ENCODE data around the gene FLAD1.

Gene FLAD1

GRCh38 chr1:154952664-154953063 lies 30.5 kb upstream of the FLAD1 start:
- no peak for DNase-seq (ENCODE audit: low spot score)

GRCh38 chr1:154953611-154954038 lies 29.5 kb upstream of the FLAD1 start:
- no peak for DNase-seq (ENCODE audit: low spot score)

DNA sequence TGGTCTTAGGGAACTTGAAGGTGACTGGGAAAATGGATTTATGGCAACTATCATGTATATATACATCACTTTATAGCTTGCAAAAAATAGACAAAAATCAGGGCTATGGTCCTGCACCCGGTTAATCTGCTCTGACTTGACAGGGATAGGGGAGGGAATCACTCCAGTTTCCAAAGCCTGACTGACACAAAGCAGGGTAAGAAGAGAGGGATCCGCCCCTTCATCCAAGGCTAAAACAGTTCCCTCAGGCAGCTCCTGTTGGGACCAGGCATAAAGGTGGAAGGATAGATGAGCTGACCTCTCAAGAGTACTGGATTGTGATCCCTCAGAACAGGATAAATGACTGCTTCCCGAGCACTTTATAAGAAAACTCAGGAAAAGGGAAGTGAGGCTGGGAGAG lies 28.6 kb upstream of the FLAD1 start:
- DNase-seq (ENCODE audit: low spot score) = no peak

GRCh38 chr1:154955039-154955717 lies 28.0 kb upstream of the FLAD1 start:
- DNase-seq (ENCODE audit: low spot score) = peak; percentile 81

GRCh38 chr1:154955718-154956543 lies 27.2 kb upstream of the FLAD1 start, which contains the start of gene PBXIP1:
TSS of gene PBXIP1 (minus strand) at chr1:154956099. CDS start at chr1:154953721, 2,378 bp downstream.
- peak; percentile 94 for DNase-seq (ENCODE audit: low spot score)

DNA sequence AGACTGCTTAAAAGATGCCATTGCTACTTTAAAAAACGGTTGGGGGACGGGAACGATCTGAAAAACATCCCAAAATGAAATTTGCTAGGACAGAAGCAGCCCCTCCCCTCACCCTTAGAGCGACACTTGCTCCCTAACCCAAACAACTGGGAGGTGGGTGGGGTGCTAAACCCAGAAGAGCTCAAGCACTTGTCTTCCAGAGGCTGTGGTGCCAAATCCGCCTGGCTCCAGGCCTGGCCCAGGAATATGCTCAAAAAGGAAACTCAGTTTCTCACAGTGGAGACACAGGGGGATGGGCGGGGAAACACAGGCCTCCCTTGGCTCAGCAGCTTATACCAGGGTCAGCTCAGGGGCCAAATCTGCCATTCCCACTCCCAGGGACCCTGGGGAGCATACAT lies 26.6 kb upstream of the FLAD1 start:
- DNase-seq (ENCODE audit: low spot score) = no peak

DNA sequence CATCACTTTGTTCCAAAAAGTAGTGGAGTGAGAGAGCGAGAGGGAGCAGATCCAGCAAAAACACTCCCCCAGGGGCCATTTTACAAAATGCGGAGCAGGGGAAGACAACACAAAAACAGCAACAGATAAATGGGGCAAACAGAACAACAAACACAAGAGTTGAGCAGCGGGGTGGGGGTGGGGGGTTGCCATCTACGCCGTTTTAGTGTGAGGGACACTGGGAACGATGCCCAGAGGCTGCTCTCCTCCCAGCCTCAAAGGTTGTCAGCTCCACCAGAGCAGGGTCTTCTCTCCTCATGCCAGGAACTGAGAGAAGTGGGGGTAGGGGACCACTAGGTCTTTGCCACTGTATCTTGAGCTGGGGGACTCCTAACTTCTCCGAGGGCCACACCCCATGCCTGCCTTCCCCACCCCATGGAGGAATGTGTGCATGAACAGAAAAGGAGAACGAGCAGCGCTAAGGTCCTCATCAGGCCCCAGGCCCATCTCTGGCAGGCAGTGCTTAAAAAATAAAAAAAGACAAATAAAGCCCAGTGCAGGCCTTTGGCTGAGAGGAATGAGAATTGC lies 26.0 kb upstream of the FLAD1 start:
- no peak for DNase-seq (ENCODE audit: low spot score)

DNA sequence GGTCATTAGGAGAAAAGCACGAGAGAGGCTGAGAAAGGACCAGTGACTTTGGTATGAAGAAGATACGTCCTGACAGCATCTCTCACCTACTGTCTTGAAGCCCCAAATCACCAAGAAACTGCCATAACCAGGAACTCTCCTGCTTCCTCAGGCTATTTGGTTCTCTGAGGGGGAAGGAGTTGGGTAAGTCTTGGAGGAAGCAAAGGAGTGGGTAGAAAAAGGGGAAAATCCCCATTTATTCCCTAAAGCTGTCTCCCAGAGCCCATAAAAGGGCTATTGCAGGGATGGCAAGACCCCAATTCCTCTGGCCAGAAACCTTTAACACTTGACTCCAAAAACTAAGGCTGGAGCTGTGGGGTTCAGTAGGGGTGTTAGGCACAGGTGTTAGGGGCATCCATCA lies 25.1 kb upstream of the FLAD1 start:
- DNase-seq (ENCODE audit: low spot score) = no peak

- DNase-seq (ENCODE audit: low spot score) = no peak
Measured at GRCh38 chr1:154958681-154959425, 24.3 kb upstream of the FLAD1 start.

- no peak for DNase-seq (ENCODE audit: low spot score)
Measured at GRCh38 chr1:154959426-154959780, 23.7 kb upstream of the FLAD1 start.

GRCh38 chr1:154960446-154961136 lies 22.6 kb upstream of the FLAD1 start:
- DNase-seq (ENCODE audit: low spot score) = no peak

DNA sequence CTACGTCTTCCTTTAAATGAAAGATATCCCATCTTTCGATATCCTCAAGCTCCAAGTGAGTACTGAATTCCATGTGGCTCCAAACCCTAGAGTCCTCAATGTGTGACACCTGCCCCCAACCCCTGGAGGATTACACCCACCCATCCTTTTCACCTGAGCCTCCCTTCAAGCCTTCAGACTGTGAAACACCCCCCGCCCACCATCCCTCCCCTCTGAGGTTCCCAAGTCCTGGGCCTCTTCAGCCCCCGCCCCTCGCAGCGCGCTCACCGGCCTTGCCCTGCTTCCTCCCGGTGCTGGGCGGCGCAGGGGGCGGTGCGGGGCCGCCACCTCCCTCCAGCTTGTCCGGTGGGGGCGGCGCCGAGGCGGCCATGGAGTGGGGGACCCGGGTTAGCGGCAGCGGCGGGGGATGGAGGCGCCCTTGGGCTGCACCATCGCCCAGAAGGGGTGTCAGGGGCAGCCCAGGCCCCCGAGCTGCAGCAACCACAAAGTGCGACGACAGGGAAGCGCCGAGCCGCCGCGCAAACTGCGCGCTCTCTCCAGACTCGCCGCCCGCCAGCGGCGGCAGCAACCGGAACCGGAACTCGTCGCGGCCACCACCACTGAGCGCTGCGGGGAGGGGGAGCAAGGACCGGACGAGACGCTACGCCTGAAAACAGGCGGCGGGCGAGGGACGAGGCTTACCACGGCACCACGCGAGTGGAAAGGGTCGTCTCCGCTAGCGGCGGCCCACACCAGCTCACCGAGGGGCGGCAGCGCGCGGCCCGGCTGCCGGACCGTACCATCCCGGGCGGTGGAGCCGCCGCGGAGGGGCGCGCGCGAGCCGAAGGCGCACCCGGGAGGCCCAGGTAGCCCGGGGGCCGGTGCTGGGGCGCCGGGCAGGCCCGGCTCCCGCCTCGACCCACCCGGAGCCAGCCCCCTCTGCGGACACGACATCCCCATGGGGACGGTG lies 21.7 kb upstream of the FLAD1 start, which contains the start of gene PYGO2:
Gene PYGO2 (minus strand): TSS at position 576 of the 949 bp plus-strand sequence. CDS start 206 bp downstream, at position 370.
- peak; percentile 86 for DNase-seq (ENCODE audit: low spot score)

DNA sequence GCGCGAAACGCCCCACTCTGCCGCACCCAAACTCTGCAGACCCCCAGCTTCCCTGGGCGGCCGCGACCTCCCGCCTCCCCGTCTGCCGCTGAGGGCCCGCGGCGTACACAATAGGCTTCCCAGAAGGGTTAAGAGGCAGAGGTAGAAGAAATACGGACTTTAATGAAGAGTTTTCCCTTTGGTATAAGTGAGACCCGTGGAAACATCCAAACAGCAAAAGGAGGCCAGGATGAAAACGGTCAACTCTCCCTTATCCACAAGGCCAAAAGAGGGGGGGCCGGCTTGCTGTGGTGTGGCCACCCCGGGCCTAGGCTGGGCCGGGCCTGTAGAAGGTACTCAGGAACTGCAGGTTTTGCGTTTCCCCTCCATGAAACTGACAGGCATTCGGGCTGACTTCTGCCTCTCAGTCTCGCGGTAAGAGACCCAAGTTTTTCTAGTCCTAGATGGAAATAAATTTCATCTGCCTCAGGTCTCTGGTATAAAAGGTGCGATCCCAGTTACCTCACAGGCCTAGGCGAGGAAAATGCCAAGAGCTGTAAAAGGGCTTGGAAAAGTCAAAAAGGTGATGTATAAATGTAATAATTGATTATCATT lies 20.9 kb upstream of the FLAD1 start:
- no peak for DNase-seq (ENCODE audit: low spot score)

DNA sequence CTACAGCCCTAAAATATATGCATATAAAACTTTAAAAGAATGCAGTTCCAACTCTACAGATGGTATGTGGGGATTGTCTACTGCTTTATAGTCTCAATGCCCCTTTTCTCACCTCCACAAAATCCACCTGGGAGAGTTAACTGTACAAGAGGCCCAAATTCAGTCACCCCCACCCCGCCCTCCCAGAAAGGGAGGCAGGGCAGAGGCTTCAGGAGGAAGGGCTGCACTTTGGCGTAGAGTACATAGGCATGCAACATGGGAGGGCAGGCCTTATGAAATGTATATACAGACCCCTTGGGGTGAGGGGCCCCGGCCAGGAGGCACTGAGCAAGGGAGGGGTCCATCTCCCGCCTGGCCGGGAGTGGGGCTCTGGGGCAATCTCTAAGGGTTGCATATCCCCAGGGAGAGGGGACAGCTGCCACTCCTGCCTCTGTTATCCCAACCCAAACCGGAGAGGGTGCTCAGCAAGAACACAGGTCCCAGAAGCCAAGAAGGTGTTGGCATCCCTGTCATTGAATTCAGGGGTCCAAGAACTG lies 20.3 kb upstream of the FLAD1 start:
- no peak for DNase-seq (ENCODE audit: low spot score)

- DNase-seq (ENCODE audit: low spot score) = no peak
Measured at GRCh38 chr1:154963643-154964042, 19.5 kb upstream of the FLAD1 start.

DNA sequence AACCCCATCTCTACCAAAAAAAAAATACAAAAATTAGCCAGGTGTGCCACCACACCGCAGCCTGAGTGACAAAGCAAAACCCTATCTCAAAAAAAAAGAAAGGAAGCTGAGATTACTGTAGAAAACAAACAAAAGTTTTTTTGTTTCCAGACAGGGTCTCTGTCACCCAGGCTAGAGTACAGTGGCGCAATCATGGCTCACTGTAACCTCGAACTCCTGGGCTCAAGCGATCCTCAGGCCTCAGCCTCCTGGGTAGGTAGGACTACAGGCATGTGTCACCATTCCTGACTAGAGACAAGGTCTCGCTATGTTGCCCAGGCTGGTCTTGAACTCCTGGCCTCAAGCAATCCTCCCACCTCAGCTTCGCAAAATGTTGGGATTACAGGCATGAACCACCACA lies 18.8 kb upstream of the FLAD1 start:
- DNase-seq (ENCODE audit: low spot score) = no peak

DNA sequence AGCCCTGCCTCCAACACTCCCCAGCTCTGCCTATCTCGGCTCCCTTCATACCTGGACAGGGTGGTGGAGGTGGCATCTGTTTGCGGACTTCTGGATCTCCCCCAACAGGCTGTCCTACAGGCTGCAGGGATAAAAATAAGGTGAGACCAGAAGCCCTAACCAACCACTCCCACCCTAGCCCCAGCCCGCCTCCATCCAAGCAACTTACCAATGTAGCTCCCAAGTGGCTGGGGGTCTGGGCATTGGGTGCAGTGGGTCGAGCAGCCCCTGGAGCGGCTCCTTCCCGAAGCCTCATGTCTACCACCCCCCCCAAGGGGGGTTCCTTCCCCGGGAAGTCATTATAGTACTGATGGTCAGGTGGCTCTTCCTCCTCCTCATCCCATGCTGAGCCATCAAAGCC lies 17.0 kb upstream of the FLAD1 start:
- no peak for DNase-seq (ENCODE audit: low spot score)

DNA sequence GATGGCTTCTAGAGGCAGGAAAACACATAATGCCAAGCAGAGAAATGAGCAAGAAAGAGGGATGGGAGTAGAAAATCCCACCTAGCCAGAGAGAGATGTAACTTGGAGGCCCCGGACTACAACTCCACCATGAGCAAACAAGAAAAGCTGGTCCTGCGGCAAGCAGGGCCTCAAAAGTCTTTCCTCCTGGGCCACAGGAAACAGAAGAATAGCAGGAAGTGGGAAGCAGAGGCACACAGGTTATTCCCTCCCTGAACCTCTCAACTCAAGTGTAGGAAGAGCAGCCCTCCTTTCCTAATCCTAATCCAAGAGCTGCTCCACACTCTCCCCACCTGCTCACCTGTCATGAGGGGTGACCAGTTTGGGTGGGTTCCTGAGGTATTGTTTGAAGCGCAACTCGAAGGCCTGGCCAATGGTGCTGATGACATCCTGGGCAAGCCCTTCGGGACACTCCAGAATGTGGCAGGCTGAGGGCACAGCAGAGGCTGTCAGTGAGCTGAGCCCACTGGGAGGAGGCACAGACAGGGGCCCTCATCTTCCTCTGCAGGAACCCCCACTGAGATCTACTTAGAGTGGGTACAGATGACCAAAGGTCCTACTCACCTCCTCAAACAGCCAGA lies 15.7 kb upstream of the FLAD1 start:
- no peak for DNase-seq (ENCODE audit: low spot score)

GRCh38 chr1:154968731-154969130 lies 14.4 kb upstream of the FLAD1 start:
- DNase-seq (ENCODE audit: low spot score) = no peak

All from AG08396 (cell line).